UCSD-AML1 (cell line): ENCODE data around the gene DOCK3.
"Not testable (repeated sequence)": the region's sequence is repeated elsewhere in the genome, so short reads cannot be mapped to it uniquely, and the experiment has no call there.

Experiments
- DNase-seq: peaks from one replicate; lab custom pipeline; 2025; ENCODE audit not compliant: unreplicated experiment; lab: John Stamatoyannopoulos, UW

Gene DOCK3

GRCh38 chr3:51190199-51190598, 515.5 kb downstream of the DOCK3 start:
- no peak for DNase-seq

DNA sequence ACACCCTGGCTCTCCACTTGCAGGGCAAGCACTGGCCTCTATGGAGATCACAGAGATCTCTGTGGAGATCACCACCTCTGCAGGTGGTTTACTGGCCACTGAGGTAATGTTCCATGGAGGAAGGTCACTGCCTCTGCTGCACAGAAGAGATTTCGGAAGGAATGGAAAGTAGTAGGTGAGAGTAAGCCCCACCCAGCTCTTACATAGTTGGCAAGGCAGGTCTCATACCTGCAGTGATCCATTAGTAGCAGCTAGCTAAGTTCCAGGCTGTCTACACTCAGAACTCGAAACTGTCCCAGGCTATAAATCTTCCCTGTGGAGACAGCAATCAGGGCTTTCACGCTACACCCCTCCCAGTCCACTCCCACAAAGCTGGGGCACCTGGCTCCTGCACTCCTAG, 516.1 kb downstream of the DOCK3 start:
- no peak for DNase-seq

DNA sequence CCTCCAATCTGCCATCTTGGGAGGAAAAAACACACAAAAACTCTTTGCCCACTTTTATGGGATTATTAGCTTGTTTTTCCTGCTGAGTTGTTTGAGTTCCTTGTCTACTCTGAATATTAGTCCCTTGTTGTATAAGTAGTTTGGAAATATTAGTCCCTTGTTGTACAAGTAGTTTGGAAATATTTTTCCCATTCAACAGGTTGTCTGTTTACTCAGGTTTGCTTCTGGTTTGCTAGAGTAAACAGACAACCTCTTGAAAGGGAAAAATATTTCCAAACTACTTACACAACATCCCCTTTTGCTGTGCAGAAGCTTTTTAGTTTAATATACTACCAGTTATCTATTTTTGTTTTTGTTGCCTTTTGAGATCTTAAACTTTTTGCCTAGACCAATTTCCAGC, 517.0 kb downstream of the DOCK3 start:
- no peak for DNase-seq

GRCh38 chr3:51198477-51198876, 523.8 kb downstream of the DOCK3 start:
- no peak for DNase-seq

- not testable (repeated sequence) for DNase-seq
Observed at GRCh38 chr3:51199296-51199695, 524.6 kb downstream of the DOCK3 start.

GRCh38 chr3:51216291-51216690, 541.6 kb downstream of the DOCK3 start:
- no peak for DNase-seq

GRCh38 chr3:51221959-51222358, 547.2 kb downstream of the DOCK3 start:
- no peak for DNase-seq

- no peak for DNase-seq
Observed at GRCh38 chr3:51224283-51224682, 549.6 kb downstream of the DOCK3 start.

- DNase-seq: no peak
Observed at GRCh38 chr3:51224843-51225242, 550.1 kb downstream of the DOCK3 start.

DNA sequence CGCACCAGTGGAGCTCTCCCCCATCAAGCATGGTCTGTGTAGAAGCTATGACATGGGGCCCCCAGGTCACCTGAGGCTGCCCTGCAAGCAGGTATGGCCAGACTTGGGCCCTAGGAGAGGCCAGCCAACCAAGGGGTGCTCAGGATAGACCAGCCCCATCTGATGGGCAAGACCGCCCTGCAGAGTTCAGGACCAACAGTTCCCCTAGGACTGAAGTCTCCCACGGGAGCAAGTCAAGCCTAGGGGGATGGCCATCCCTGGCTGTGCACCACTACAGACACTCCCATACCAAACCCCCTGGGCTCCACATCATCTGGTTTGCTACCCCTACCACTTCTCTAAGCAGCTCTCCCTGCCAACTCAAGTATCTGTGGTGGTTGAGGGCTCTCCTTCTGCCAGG, 568.2 kb downstream of the DOCK3 start:
- DNase-seq: no peak

DNA sequence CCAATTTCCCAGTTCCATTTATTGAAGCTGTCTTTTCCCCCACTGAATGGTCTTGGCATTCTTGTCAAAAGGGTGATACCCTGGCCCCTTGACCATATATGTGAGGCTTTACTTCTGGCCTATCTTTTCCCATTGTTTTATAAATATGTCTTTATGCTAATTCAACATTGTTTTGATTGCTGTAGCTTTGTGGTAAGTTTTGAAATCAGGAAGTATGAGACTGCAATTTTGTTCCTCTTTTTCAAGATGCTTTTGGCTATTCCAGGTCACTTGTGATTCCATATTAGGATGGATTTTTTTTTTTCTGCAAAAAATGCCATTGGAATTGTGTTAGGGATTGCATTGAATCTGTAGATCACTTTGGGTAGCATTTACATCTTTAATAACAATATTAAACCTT, 569.2 kb downstream of the DOCK3 start:
- DNase-seq: no peak

DNA sequence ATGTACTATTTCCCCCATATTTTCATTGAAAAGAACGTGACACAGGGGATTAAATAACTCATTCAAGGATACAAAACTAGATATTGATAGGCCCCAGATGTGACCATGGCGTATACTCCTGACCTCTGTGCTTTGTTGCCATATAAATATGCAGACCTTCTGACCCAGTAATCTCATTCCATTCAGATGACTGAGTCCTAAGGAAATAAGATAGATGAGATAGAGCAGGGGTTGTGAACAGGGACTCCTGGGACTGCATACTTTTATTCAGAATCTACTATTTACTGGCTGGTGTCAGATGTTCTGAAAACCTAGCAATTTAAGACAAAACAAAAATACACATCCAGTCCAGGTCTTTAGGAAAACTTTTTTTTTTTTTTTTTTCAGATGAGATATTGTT, 571.1 kb downstream of the DOCK3 start:
- DNase-seq: no peak

- no peak for DNase-seq
Observed at GRCh38 chr3:51257870-51258269, 583.1 kb downstream of the DOCK3 start.

- DNase-seq: not testable (repeated sequence)
Observed at GRCh38 chr3:51264166-51264565, 589.4 kb downstream of the DOCK3 start.

GRCh38 chr3:51268132-51268531, 593.4 kb downstream of the DOCK3 start:
- DNase-seq: no peak

DNA sequence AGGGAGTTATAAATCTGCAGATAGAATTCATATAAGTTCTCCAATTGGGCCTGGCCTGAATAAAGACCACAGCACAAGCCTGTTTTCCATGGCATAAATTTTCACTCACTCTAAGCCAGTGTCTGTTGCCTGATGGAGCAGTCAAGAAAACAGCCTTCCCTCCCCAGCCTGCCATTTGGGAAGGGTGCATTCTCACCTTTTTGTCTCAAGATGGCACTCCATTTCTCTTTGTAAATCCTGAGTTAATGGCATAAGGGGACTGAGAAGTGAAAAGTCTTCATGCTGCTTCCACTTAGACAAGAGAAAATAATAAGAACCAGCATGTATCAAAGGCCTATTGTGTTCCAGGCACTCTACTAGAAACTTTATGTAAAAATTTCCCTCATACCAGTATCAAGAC, 594.7 kb downstream of the DOCK3 start:
- no peak for DNase-seq

DNA sequence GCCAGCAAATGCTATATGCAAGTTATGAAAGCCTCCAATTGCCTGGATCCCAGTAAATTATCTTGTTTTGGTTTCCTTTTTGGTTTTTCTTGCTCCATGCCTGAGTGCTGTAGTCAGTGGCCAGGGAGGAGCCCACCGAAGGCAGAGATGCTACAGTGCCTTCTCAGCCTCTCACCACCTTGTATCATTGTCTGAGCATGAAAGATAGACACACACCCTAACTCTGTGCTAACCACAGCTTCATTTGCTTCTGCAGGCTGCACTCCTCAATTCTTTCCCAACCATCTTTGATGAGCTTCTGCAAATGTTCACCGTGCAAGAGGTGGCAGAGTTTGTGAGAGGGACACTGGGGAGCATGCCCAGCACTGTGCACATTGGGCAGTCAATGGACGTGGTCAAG, 595.8 kb downstream of the DOCK3 start:
- DNase-seq: no peak

DNA sequence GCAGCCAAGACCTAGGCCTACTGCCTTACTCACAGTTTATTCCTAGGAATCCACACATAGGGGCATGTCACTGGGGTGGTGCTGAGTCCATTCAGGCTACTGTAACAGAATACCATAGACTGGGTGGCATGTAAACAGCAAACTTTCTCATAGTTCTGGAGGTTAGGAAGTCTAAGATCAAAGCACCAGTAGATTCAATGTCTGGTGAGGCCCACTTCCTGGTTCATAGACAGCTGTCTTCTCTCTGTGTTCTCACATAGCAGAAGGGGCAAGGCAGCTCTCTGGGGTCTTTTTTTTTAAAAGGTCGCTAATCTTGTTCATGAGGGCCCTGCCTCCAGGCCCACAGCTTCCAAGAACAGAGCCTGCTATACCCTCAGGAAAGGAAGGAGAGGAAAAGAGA, 596.4 kb downstream of the DOCK3 start:
- no peak for DNase-seq

- no peak for DNase-seq
Observed at GRCh38 chr3:51274052-51274451, 599.3 kb downstream of the DOCK3 start.

- no peak for DNase-seq
Observed at GRCh38 chr3:51275111-51275805, 600.5 kb downstream of the DOCK3 start.

GRCh38 chr3:51276046-51276445, 601.3 kb downstream of the DOCK3 start:
- no peak for DNase-seq

DNA sequence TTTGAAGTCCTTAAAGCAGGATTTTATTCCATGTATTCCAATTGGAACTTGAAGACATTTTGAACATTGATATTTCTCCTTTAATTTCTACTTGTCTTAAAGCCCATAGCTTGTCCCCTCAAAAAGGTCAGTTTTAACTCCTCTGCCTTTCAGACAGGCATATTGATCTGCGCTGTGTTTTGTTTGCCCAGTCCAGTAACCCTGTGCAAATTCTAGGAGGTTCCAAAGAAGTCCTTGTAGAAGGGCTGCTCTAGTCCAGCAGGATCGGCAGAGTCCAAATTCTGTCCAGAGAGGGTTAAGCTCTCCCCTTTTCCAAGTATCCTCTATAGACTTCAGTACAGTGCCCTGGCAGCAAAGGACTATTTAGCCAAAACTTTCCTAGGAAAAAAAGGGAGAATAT, 604.7 kb downstream of the DOCK3 start:
- DNase-seq: no peak

GRCh38 chr3:51280176-51280575, 605.4 kb downstream of the DOCK3 start:
- DNase-seq: no peak
